DOHH2 (cell line): ENCODE data around the gene DNAJC11.

Experiments
- EZH2phosphoT487 ChIP-seq: fragments of 200-600 bp; sonication (generic); IDR thresholded peaks from 2 replicates; pipeline ENCODE4 v1.6.1; 2017; ENCODE audit warnings: borderline replicate concordance, mild to moderate bottlenecking, antibody characterized with exemption, low read length, moderate library complexity, mixed read lengths
- TF ChIP-seq, protein P1 (sequence below): fragments of 200-600 bp; sonication (generic); IDR thresholded peaks from one replicate; pipeline ENCODE4 v1.5.1; 2014; ENCODE audit warnings: antibody characterized with exemption, mild to moderate bottlenecking, low read depth, low read length; ENCODE audit not compliant: poor library complexity, severe bottlenecking

GRCh38 chr1:6588893-6589520 lies 112.6 kb downstream of the DNAJC11 start:
- TF ChIP-seq, protein P1, sequence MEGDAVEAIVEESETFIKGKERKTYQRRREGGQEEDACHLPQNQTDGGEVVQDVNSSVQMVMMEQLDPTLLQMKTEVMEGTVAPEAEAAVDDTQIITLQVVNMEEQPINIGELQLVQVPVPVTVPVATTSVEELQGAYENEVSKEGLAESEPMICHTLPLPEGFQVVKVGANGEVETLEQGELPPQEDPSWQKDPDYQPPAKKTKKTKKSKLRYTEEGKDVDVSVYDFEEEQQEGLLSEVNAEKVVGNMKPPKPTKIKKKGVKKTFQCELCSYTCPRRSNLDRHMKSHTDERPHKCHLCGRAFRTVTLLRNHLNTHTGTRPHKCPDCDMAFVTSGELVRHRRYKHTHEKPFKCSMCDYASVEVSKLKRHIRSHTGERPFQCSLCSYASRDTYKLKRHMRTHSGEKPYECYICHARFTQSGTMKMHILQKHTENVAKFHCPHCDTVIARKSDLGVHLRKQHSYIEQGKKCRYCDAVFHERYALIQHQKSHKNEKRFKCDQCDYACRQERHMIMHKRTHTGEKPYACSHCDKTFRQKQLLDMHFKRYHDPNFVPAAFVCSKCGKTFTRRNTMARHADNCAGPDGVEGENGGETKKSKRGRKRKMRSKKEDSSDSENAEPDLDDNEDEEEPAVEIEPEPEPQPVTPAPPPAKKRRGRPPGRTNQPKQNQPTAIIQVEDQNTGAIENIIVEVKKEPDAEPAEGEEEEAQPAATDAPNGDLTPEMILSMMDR = no peak
- TF ChIP-seq EZH2phosphoT487 = no peak
